GM23338 (cell line): ENCODE results near the gene TENM4. TPM values are rescaled to one million over a fixed set of nuclear protein-coding genes. Genes with fewer than 3 reads are reported as not detected.

ENCODE experiments used
- ATAC-seq: fragments of 200-7000 bp; cut with Tn5 transposase; 3 replicates; pipeline ENCODE4 v1.9.1; 2020
- DNase-seq: peaks from one replicate; pipeline ENCODE4 v3.0.0-alpha.2; 2015; ENCODE audit warnings: low spot score
- H2AFZ ChIP-seq: fragments of 200-600 bp; sonication (generic); 2 replicates; pipeline ENCODE4 v1.8.0; 2016; ENCODE audit warnings: antibody characterized with exemption, mild to moderate bottlenecking, moderate library complexity
- H3F3A ChIP-seq: fragments of 200-600 bp; sonication (generic); replicated peaks from 2 replicates; pipeline ENCODE4 v1.8.0; 2017; ENCODE audit warnings: antibody characterized with exemption, mixed run types, low read depth
- H3K27ac ChIP-seq: fragments of 200-600 bp; sonication (generic); 2 replicates; pipeline ENCODE4 v1.6.1; 2016; ENCODE audit warnings: low read depth
- H3K27me3 ChIP-seq: fragments of 200-600 bp; sonication (generic); 2 replicates; pipeline ENCODE4 v1.8.0; 2016; ENCODE audit warnings: mild to moderate bottlenecking, mixed run types, moderate library complexity; ENCODE audit not compliant: insufficient read depth
- H3K36me3 ChIP-seq: fragments of 200-600 bp; sonication (generic); 2 replicates; pipeline ENCODE4 v1.8.0; 2016; ENCODE audit warnings: mild to moderate bottlenecking; ENCODE audit not compliant: insufficient read depth
- H3K4me1 ChIP-seq: fragments of 200-600 bp; sonication (generic); 2 replicates; pipeline ENCODE4 v1.8.0; 2016; ENCODE audit warnings: mild to moderate bottlenecking, moderate library complexity; ENCODE audit not compliant: insufficient read depth
- H3K4me2 ChIP-seq: fragments of 200-600 bp; sonication (generic); 2 replicates; pipeline ENCODE4 v1.7.1; 2017; ENCODE audit warnings: mixed run types
- H3K4me3 ChIP-seq: fragments of 200-600 bp; sonication (generic); 2 replicates; pipeline ENCODE4 v1.6.1; 2016; ENCODE audit warnings: mixed run types
- H3K79me2 ChIP-seq: fragments of 200-600 bp; sonication (generic); replicated peaks from 2 replicates; pipeline ENCODE4 v1.8.0; 2017; ENCODE audit warnings: mild to moderate bottlenecking; ENCODE audit not compliant: insufficient read depth
- H3K9me2 ChIP-seq: fragments of 200-600 bp; sonication (generic); 2 replicates; pipeline ENCODE4 v1.8.0; 2017; ENCODE audit not compliant: insufficient read depth
- H4K20me1 ChIP-seq: fragments of 200-600 bp; sonication (generic); replicated peaks from 2 replicates; pipeline ENCODE4 v1.8.0; 2017; ENCODE audit warnings: mild to moderate bottlenecking; ENCODE audit not compliant: insufficient read depth
- H3K27ac Mint-ChIP-seq: 2 replicates; pipeline ENCODE4 v1.8.0; 2020; ENCODE audit warnings: inconsistent platforms, mild to moderate bottlenecking, moderate library complexity, mixed read lengths
- H3K27me3 Mint-ChIP-seq: 3 replicates; pipeline ENCODE4 v1.8.0; 2022; ENCODE audit warnings: low read depth, mild to moderate bottlenecking, moderate library complexity, mixed read lengths, inconsistent platforms; ENCODE audit not compliant: insufficient read depth, poor library complexity
- H3K36me3 Mint-ChIP-seq: 3 replicates; pipeline ENCODE4 v1.8.0; 2021; ENCODE audit warnings: low read depth, mild to moderate bottlenecking, inconsistent platforms, moderate library complexity, mixed read lengths
- H3K4me1 Mint-ChIP-seq: 3 replicates; pipeline ENCODE4 v1.8.0; 2020; ENCODE audit warnings: mild to moderate bottlenecking, inconsistent platforms, mixed read lengths
- H3K4me3 Mint-ChIP-seq: 3 replicates; pipeline ENCODE4 v1.8.0; 2021; ENCODE audit warnings: moderate library complexity, mild to moderate bottlenecking, inconsistent platforms, mixed read lengths
- H3K9me3 Mint-ChIP-seq: 3 replicates; pipeline ENCODE4 v1.8.0; 2020; ENCODE audit warnings: moderate library complexity, mild to moderate bottlenecking, inconsistent platforms, mixed read lengths
- EZH2 ChIP-seq: fragments of 200-600 bp; sonication (generic); IDR thresholded peaks from one replicate; pipeline ENCODE4 v1.8.0; 2017; ENCODE audit warnings: antibody characterized with exemption, mild to moderate bottlenecking, low read depth; ENCODE audit not compliant: unreplicated experiment
- EZH2phosphoT487 ChIP-seq: fragments of 200-600 bp; sonication (generic); IDR thresholded peaks from one replicate; pipeline ENCODE4 v1.8.1; 2018; ENCODE audit warnings: antibody characterized with exemption; ENCODE audit not compliant: unreplicated experiment
- JUNB ChIP-seq: IDR thresholded peaks from one replicate; pipeline ENCODE4 v1.6.1; 2016; ENCODE audit warnings: antibody characterized with exemption; ENCODE audit not compliant: unreplicated experiment
- NANOG ChIP-seq: IDR thresholded peaks from 2 replicates; pipeline ENCODE4 v1.6.1; 2016; ENCODE audit warnings: antibody characterized with exemption, borderline replicate concordance
- POLR2AphosphoS5 ChIP-seq: IDR thresholded peaks from 2 replicates; pipeline ENCODE4 v1.6.1; 2016; ENCODE audit warnings: antibody characterized with exemption, low read depth
- STAT1 ChIP-seq: IDR thresholded peaks from one replicate; pipeline ENCODE4 v1.6.1; 2016; ENCODE audit warnings: antibody characterized with exemption; ENCODE audit not compliant: unreplicated experiment
- ZNF114 ChIP-seq: fragments of 250-450 bp; sonication (Bioruptor Pico); IDR thresholded peaks from 2 replicates; pipeline ENCODE4 v1.5.0; 2020; ENCODE audit warnings: mild to moderate bottlenecking, moderate library complexity
- ZNF331 ChIP-seq: fragments of 250-450 bp; sonication (Bioruptor Pico); IDR thresholded peaks from 2 replicates; pipeline ENCODE4 v1.5.0; 2020; ENCODE audit warnings: low read depth, mild to moderate bottlenecking, moderate library complexity
- polyA plus RNA-seq: library from polyadenylated mRNA; unstranded; fragments of >200 nt; fragmentation: Nextera tagmentation; extraction: Ambion mirVana; gene quantifications from 2 replicates; pipeline ENCODE4 v1.2.1, GENCODE V29; 2016
- total RNA-seq: library from RNA; depleted of rRNA; stranded (reverse); fragments of >200 nt; shearing (Covaris generic); gene quantifications from 2 replicates; pipeline ENCODE4 v1.2.3, GENCODE V29; 2014
- TF ChIP-seq, protein P1 (sequence below), 2 experiments: fragments of 200-600 bp in 1 of 2; sonication (generic) in 1 of 2; conservative IDR thresholded peaks; 2 replicates each; pipeline versions ENCODE4 v1.5.1 to v1.6.1; 2016 to 2017; ENCODE audit warnings: antibody characterized with exemption in 2 of 2, low read depth in 2 of 2, mild to moderate bottlenecking in 2 of 2, moderate library complexity in 1 of 2
- TF ChIP-seq, protein P2 (sequence below): IDR thresholded peaks from one replicate; pipeline ENCODE4 v1.6.1; 2018; ENCODE audit warnings: antibody characterized with exemption; ENCODE audit not compliant: unreplicated experiment
- TF ChIP-seq, protein P3 (sequence below): fragments of 250-450 bp; sonication (Bioruptor Pico); IDR thresholded peaks from 2 replicates; pipeline ENCODE4 v1.5.0; 2020; ENCODE audit warnings: mild to moderate bottlenecking, moderate library complexity

The TENM4 gene
- total and polyA plus RNA-seq, 2 experiments from 2014 or later, result 7.3 TPM

DNA sequence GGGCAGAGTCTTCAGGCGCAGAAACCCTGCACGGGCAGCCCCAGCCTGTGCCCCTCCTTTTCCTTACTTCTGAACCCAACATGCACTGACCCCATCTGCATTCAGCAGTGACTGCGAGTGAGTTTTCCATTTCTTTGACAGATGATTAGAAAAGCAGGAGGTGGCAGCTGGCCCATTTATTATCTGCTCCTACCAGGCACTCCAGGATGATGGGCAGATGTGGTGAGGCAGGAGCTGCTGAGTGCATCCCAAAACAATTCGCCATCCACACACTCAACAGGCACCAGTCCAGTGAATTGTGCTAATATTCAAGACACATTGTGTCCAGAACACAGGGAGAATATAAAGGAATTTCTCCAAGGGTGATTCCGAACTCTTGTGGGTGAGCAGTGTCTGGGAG, 208.5 kb downstream of the TENM4 start:
- H3K4me1 ChIP-seq, result peaks cover under 1% of the 10 kb centered on the region; the same call in 1 of the 2 replicates
- H4K20me1 ChIP-seq, result no peaks in the 10 kb centered on the region
- no peak overlapping the region for H3K4me3 Mint-ChIP-seq
- no peaks in the 10 kb centered on the region for H3K27me3 Mint-ChIP-seq
- H3K9me3 Mint-ChIP-seq, result no peaks in the 10 kb centered on the region
- H3F3A ChIP-seq, result no peaks in the 10 kb centered on the region
- H3K4me2 ChIP-seq, result no peak overlapping the region
- H3K4me1 Mint-ChIP-seq, result peaks cover 9% of the 10 kb centered on the region
- no peak for ATAC-seq
- H2AFZ ChIP-seq, result no peak overlapping the region
- H3K79me2 ChIP-seq, result no peaks in the 10 kb centered on the region
- no peaks in the 10 kb centered on the region for H3K9me2 ChIP-seq
- H3K27ac Mint-ChIP-seq, result no peak overlapping the region
- no peak overlapping the region for H3K4me3 ChIP-seq
- H3K27ac ChIP-seq, result no peak overlapping the region
- no peak for TF ChIP-seq JUNB
- TF ChIP-seq POLR2AphosphoS5, result no peak
- no peak for TF ChIP-seq ZNF114
- TF ChIP-seq NANOG, result no peak
- TF ChIP-seq, protein P1, sequence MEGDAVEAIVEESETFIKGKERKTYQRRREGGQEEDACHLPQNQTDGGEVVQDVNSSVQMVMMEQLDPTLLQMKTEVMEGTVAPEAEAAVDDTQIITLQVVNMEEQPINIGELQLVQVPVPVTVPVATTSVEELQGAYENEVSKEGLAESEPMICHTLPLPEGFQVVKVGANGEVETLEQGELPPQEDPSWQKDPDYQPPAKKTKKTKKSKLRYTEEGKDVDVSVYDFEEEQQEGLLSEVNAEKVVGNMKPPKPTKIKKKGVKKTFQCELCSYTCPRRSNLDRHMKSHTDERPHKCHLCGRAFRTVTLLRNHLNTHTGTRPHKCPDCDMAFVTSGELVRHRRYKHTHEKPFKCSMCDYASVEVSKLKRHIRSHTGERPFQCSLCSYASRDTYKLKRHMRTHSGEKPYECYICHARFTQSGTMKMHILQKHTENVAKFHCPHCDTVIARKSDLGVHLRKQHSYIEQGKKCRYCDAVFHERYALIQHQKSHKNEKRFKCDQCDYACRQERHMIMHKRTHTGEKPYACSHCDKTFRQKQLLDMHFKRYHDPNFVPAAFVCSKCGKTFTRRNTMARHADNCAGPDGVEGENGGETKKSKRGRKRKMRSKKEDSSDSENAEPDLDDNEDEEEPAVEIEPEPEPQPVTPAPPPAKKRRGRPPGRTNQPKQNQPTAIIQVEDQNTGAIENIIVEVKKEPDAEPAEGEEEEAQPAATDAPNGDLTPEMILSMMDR (conservative IDR thresholded peaks at IDR 0.05; ENCODE audit: low read depth in 2 of 2), result no peak
- TF ChIP-seq ZNF331, result no peak
- TF ChIP-seq, protein P2, sequence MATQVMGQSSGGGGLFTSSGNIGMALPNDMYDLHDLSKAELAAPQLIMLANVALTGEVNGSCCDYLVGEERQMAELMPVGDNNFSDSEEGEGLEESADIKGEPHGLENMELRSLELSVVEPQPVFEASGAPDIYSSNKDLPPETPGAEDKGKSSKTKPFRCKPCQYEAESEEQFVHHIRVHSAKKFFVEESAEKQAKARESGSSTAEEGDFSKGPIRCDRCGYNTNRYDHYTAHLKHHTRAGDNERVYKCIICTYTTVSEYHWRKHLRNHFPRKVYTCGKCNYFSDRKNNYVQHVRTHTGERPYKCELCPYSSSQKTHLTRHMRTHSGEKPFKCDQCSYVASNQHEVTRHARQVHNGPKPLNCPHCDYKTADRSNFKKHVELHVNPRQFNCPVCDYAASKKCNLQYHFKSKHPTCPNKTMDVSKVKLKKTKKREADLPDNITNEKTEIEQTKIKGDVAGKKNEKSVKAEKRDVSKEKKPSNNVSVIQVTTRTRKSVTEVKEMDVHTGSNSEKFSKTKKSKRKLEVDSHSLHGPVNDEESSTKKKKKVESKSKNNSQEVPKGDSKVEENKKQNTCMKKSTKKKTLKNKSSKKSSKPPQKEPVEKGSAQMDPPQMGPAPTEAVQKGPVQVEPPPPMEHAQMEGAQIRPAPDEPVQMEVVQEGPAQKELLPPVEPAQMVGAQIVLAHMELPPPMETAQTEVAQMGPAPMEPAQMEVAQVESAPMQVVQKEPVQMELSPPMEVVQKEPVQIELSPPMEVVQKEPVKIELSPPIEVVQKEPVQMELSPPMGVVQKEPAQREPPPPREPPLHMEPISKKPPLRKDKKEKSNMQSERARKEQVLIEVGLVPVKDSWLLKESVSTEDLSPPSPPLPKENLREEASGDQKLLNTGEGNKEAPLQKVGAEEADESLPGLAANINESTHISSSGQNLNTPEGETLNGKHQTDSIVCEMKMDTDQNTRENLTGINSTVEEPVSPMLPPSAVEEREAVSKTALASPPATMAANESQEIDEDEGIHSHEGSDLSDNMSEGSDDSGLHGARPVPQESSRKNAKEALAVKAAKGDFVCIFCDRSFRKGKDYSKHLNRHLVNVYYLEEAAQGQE, result no peak
- TF ChIP-seq EZH2, result no peak
- TF ChIP-seq EZH2phosphoT487, result no peak
- no peak for TF ChIP-seq STAT1
- TF ChIP-seq, protein P3, sequence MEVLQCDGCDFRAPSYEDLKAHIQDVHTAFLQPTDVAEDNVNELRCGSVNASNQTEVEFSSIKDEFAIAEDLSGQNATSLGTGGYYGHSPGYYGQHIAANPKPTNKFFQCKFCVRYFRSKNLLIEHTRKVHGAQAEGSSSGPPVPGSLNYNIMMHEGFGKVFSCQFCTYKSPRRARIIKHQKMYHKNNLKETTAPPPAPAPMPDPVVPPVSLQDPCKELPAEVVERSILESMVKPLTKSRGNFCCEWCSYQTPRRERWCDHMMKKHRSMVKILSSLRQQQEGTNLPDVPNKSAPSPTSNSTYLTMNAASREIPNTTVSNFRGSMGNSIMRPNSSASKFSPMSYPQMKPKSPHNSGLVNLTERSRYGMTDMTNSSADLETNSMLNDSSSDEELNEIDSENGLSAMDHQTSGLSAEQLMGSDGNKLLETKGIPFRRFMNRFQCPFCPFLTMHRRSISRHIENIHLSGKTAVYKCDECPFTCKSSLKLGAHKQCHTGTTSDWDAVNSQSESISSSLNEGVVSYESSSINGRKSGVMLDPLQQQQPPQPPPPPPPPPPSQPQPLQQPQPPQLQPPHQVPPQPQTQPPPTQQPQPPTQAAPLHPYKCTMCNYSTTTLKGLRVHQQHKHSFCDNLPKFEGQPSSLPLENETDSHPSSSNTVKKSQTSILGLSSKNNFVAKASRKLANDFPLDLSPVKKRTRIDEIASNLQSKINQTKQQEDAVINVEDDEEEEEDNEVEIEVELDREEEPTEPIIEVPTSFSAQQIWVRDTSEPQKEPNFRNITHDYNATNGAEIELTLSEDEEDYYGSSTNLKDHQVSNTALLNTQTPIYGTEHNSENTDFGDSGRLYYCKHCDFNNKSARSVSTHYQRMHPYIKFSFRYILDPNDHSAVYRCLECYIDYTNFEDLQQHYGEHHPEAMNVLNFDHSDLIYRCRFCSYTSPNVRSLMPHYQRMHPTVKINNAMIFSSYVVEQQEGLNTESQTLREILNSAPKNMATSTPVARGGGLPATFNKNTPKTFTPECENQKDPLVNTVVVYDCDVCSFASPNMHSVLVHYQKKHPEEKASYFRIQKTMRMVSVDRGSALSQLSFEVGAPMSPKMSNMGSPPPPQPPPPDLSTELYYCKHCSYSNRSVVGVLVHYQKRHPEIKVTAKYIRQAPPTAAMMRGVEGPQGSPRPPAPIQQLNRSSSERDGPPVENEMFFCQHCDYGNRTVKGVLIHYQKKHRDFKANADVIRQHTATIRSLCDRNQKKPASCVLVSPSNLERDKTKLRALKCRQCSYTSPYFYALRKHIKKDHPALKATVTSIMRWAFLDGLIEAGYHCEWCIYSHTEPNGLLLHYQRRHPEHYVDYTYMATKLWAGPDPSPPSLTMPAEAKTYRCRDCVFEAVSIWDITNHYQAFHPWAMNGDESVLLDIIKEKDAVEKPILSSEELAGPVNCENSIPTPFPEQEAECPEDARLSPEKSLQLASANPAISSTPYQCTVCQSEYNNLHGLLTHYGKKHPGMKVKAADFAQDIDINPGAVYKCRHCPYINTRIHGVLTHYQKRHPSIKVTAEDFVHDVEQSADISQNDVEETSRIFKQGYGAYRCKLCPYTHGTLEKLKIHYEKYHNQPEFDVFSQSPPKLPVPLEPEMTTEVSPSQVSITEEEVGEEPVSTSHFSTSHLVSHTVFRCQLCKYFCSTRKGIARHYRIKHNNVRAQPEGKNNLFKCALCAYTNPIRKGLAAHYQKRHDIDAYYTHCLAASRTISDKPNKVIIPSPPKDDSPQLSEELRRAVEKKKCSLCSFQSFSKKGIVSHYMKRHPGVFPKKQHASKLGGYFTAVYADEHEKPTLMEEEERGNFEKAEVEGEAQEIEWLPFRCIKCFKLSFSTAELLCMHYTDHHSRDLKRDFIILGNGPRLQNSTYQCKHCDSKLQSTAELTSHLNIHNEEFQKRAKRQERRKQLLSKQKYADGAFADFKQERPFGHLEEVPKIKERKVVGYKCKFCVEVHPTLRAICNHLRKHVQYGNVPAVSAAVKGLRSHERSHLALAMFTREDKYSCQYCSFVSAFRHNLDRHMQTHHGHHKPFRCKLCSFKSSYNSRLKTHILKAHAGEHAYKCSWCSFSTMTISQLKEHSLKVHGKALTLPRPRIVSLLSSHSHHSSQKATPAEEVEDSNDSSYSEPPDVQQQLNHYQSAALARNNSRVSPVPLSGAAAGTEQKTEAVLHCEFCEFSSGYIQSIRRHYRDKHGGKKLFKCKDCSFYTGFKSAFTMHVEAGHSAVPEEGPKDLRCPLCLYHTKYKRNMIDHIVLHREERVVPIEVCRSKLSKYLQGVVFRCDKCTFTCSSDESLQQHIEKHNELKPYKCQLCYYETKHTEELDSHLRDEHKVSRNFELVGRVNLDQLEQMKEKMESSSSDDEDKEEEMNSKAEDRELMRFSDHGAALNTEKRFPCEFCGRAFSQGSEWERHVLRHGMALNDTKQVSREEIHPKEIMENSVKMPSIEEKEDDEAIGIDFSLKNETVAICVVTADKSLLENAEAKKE (CRISPR knock-in tag), result no peak
- no peaks in the 10 kb centered on the region for H3K36me3 ChIP-seq
- no peaks in the 10 kb centered on the region for H3K36me3 Mint-ChIP-seq
- H3K27me3 ChIP-seq, result no peaks in the 10 kb centered on the region
- no peak for DNase-seq
